HG02852 (cell line): ENCODE measurements around the gene CDC42SE2.
"Not testable (repeated sequence)": the region's sequence is repeated elsewhere in the genome, so short reads cannot be mapped to it uniquely, and the experiment has no call there.

Source experiments
- ATAC-seq: cut with Tn5 transposase; IDR thresholded peaks from one replicate; pipeline ENCODE4 v1.9.1; 2021; ENCODE audit warnings: mild to moderate bottlenecking, moderate library complexity; ENCODE audit not compliant: unreplicated experiment

CDC42SE2 gene

DNA sequence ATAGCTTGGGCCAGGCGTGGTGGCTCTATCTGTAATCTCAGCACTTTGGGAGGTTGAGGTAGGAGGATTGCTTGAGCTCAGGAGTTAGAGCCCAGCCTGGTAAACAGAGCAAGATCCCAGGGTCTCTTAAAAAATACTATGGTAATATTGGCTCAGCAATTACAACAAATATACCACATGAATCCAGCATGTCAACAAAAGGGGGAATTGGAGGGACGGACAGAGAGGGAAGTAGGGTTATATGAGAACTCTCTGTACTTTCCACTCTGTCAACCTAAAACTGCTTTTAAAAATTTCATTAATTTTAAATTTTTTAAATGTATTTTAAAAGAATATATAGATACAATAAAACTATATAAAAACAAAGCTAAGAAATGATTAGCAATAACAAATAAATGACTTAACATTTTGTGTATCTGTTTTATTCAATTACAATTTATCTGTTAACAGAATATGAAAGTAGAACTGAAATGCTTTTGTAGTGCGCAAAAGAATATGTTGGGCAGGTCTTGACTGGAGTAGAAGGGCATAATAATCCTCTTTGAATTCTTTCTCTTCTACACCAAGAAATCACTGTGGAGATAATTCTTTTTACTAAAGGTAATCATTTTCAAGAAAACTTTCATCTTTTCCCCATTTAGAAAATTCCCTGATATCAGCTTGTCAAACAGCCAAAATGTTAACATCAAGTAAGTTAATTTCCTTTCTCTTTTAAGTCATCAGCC is 12.9 kb upstream of the CDC42SE2 start:
- no peak for ATAC-seq

DNA sequence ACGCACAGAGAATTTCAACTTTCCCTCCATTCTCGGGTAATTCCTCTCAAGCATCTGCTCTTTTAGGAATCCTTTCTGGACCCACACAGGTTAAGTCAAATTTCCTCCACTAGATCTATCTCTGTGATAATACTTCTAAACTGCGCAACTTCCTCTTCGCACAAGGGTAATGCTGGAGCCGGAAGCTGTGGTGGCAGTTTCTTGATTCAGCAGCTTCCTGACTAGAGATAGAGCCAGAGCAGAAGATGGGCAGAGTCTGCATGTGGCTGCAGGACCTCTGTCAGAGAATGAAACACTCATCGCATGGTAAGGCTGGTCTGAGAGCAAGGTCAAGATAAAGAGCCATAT is 11.1 kb upstream of the CDC42SE2 start:
- peak; percentile 93 for ATAC-seq

DNA sequence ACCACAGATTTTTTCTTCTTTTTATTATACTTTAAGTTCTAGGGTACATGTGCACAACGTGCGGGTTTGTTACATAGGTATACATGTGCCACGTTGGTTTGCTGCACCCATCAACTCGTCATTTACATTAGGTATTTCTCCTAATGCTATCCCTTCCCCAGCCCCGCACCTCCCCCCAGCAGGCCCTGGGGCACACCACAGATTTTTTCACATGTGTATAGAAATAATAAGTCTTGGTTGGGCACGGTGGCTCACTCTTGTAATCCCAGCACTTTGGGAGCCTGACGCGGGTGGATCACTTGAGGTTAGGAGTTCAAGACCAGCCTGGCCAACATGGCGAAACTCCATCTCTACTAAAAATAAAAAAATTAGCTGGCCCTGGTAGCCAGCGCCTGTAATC is 9.8 kb upstream of the CDC42SE2 start:
- not testable (repeated sequence) for ATAC-seq

DNA sequence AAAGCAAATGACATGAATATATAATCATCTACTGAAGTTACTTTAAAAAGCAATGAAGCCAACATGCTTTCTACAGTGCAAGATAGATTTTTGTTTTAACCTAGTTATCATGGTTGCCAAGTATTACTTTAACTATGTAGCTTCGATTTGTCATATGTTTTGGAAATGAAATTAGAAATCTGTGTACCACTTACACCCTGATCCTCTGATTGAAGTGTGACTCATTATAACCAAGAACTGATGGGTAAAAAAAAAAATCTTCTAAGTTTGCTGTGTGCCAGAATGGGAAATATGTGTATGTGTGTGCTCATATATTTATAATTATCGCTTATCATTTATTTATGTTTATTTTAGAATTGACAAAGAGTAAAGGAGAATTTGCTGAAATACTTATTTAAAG is 9.1 kb upstream of the CDC42SE2 start:
- no peak for ATAC-seq

DNA sequence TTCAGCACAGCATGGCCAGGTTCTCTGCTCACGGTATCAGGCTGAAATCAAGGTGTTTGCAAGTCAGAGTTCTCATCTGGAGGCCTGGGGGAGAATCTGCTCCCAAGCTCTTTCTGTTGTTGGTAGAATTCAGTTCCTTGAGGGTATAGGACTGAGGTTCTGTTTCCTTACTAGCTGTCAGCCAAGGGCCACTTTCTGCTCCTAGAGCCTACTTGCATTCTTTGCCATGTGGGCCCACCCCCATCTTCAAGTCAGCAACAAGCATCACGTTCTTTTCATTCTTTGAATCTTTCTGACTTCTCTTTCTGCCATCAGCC is 7.4 kb upstream of the CDC42SE2 start:
- ATAC-seq = no peak

DNA sequence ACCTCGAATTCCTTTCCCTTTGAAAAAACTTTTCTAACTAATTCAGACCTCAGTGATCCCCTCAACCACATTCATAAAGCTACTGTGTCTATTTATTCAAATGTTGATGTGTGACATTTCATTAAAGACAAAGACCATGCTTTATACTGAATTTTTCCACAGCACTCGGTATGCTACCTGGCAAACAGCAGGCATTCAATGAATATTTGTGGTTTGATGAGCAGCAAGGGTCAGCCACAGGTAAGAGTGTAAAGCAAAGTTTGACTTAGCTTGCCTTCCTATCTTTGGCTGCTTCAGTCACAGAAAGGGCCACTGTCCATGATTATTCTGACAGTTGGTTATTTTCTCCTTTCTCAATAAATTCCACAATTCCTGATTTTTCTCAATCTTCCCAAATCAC is 5.1 kb upstream of the CDC42SE2 start:
- no peak for ATAC-seq

DNA sequence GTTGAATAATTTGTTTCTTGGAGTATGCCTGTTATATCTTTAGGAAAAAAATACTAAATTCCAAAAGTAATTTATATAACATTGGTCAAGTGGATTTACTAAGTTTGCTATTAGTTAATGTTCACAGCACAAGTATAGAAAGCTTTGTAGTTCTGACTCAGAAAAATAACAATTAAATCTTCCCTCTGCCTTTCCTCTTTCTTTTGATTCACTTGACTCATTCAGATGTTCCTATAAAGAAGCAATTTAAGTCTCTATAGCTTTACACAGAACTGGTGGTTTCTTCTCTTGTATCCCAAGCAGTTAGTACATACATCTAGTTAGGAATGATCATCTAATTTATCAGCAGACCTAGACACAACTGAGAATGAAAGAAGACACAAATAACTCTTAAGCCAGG is 4.5 kb upstream of the CDC42SE2 start:
- no peak for ATAC-seq

DNA sequence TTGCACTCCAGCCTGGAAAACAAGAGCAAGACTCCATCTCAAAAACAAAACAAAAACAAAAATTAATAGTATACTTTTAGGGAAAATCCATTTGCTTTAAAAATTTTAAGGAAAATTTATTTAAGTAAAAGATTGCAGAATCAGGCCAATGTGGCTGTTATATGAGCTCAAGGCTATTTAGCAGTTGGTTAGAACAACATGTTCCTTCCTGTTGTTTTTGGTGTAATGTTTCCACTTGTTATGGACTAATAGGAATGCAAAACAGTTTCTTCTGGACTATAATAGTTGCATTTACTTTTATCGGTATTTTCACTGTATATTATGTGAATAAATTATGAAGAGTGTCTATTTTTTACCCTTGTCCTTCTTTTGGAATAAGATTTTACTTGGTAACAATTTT is 3.0 kb upstream of the CDC42SE2 start:
- no peak for ATAC-seq

DNA sequence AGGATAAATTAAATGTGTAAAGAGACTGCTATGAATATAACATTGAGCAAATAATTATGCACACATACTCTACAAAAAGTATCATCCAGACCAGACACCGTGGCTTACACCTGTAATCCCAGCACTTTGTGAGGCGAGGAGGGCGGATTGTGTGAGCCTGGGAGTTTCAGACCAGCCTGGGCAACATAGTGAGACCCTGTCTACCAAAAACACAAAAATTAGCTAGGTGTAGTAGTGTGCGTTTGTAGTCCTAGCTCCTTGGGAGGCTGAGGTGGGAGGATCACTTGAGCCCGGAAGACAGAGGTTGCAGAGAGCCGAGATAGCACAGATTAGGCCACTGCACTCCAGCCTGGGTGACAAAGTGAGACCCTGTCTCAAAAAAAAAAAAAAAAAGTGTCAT is 2.4 kb upstream of the CDC42SE2 start:
- no peak for ATAC-seq

DNA sequence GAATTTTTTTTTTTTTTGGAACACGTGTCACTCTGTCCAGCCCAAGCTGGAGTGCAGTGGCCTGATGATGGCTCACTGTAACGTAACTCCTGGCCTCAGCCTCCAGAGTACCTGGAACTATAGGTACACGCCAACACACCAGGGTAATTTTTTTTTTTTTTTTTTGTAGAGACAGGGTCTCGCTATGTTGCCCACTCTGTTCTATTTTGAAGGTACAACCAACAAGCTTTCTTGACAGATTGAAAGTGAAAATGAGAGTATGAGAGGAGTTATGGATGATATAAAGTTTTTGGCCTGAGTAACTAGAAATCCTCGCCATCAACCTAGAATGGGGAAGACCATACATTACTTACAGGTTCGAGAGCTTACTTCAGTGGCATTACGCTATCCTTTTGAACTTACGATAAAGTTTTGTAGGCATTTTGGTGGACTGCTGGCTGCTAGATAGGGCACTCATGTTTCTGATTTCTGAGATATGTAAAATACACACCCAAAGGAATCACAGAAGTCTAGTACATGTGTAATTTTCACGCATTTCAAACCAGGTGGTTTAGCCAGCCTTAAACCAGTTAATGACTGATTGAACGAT is 806 bp upstream of the CDC42SE2 start:
- ATAC-seq = peak; percentile 9

DNA sequence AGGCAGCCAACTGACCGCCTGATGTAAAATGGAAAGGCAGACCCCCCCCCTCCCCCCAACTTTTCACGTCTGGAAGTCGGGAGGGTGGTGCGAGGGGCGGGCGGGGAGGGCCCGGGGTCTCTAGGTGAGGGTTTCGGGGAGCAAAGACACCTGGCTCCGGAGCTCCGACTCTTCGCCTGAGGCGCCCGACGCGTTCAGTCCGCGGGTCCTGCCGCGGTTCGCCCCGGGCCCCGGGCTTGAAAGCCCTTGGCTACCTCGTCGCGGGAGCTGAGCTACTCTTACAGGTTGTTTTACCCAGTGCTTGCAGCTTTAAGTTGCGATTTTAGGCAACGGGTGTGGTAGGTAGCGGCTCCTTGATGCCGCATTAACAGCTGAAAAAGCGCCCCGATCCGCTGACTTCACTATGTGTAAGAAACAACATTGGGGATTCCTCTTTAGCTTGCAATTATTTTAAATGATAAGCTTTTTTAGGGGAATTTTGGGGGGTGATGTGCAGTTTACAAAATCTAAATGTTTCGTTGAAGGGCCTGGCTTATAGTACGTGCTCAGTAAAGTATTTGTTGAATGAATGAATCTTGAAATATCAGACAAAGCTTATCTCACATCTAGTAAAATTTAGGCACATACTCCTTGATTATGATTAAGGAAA is 722 bp downstream of the CDC42SE2 start:
- peak; percentile 10 for ATAC-seq

DNA sequence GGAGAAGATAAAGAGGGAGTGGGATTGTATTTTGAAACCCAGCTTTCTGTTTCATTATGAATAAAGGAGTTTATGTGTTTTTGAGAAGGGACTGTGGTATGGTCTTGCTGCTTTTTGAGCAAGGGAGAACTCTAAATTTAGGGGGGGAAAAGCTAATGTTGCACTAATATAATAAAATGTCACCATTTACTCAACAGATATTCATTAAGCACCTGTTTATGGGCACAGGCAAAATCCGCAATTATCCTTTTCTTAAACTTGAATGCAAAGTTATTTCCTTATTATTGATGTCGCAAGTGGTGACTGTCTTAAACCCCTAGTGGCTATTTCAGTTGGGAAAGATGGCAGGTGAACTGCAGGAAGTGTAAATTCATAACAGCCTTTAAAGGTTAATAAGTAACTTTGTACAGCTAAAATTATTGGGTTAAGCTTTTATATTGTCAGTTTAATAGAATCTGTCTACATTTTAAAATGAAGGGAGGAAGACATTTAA is 1.5 kb downstream of the CDC42SE2 start:
- ATAC-seq = peak; percentile 21

DNA sequence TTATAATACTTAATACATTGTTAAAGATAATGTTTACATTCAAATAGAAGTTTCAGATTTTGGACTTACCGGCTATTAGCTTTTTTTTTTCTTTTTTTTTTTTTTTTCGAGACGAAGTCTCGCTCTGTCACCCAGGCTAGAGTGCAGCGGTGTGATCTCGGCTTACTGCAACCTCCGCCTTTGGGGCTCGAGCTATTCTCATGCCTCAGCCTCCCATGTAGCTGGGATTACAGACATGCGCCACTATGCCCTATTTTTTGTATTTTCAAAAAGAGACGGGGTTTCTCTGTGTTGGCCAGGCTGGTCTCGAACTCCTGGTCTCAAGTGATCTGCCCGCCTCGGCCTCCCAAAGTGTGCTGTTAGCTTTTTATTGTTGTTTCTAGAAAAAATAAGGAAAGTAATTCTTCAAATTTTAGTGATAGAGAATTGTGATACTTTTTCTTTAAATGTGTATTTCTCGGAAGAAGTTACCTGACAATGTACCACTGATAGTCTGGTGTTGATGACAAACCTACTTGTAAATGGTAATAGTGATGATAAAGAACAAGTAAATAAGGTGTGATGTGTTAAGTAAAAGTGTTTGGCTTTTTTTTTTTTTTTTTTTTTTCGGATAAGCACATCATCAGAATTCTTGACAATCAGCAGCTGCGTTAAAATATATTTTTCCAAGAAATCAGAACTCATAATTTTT is 2.7 kb downstream of the CDC42SE2 start:
- ATAC-seq = no peak

DNA sequence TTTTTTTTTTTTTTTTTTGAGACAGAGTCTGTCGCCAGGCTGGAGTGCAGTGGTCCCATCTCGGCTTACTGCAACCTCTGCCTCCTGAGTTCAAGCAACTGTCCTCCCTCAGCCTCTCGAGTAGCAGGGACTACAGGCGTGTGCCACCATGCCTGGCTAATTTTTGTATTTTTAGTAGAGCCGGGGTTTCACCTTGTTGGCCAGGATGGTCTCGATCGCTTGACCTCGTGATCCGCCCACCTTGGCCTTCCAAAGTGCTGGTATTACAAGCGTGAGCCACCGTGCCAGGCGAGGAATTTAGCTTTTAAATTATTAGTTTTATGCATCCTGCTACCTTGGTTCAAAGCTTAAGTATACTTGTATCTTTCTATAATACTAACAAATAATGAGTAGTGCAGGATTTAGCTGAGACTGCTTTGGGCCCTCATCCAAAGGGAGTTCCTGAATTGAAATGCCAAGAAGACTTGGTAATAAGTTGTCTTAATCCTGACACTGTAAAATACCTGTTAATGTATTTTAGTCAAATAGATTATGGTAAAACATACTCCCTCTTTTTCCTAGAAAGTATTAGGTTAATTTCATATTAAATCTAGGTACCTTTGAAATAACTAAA is 5.0 kb downstream of the CDC42SE2 start:
- no peak for ATAC-seq

DNA sequence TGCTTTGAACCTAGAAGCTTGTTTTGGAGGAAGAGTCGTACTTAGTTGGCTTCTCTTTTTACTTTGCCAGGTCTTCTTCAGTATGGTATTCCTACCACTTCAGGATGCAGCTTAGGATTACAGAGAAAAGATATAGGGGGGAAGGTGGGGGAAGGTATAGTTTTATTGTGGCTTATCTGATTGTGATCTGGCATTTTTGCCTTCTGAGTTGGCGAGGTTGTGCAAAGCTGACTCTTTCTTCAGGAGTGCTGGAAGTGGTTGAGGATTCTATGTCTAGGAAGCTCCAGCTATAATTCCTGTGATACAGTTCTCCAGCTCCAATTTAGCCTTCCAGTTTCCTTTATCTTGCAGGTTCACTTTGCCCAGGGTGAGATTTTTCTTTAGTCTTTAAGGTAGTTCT is 7.0 kb downstream of the CDC42SE2 start:
- ATAC-seq = no peak

DNA sequence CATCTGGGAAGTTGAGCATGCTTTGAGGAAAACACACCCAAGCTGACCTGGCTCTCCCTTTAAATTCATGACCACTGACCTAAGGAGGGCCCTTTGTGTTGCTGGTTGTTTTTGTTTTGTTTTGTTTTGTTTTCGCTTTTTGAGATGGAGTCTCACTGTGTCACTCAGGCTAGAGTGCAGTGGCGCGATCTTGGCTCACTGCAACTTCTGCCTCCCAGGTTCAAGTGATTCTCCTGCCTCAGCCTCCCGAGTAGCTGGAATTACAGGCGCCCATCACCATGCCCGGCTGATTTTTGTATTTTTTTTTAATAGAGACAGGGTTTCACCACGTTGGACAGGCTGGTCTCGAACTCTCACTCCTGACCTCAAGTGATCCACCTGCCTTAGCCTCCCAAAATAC is 8.0 kb downstream of the CDC42SE2 start:
- ATAC-seq = not testable (repeated sequence)

DNA sequence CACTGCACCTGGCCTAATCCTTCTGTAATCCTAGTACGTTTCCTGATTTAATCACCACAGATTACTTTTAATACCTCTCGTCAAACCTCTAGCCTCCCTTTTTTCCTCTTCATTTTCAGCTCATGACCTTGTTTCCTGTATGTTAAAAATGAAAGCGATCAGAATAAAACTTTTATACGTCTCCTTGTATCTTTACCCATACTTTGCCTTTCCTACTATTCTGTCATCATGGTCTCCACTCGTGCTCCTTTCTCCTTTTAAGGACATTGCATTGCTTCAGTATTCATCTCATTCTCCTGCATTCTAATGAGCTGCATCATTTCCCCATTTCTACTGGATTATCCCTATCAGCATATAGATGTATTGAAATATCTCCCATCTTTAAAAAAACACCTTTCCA is 8.5 kb downstream of the CDC42SE2 start:
- no peak for ATAC-seq

DNA sequence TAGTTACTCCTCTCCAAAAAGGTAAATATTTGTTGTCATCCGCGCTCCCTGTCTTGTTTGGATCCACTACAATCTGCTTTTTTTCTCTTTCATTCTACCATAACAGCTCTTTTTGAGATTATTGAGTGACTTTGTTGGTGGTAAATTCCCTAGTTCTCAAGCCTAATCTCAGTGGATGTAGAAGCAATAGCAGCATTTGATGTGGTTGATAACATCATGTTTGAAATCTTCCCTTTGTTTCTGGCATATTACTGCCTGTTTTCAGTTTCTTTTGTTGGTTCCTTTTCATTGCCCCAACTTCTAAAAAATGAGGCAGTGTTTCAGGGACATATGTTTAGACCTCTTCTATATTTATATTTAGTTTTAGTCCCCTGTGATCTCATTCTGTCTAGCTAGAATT is 8.9 kb downstream of the CDC42SE2 start:
- peak; percentile 33 for ATAC-seq

DNA sequence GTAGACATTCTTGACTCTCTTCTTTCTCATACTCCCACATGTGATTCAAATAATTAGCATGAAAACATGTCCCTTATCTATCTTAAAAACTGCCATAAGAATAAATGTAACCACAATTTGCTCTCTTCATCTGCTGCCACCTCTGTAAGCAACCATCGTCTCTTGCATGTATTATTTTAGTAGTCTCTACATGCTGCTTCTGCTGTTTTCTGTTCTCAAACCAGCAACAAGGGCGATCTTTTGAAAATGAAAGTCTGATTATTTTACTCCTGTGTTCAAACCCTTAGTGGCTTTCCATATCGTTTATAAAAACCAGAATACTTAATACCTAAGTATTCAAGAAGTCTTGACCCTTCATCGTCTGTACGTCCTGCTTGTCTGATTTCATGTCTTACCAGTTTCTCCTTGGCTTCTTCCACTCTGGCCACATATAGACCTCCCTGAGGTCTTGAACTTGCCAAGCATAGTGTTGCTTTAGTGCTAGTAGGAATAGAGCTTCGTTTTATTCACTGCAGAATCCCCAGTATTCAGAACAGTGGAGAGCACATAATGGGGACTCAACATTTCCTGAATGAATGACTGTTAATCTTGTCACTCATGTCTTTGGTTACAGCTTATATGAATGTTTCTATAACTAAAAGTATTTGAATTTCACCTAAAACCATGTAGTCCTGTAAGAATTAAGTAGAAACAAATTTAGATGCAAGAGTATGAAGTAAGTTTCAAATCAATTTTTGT is 10.6 kb downstream of the CDC42SE2 start:
- peak; percentile 24 for ATAC-seq

DNA sequence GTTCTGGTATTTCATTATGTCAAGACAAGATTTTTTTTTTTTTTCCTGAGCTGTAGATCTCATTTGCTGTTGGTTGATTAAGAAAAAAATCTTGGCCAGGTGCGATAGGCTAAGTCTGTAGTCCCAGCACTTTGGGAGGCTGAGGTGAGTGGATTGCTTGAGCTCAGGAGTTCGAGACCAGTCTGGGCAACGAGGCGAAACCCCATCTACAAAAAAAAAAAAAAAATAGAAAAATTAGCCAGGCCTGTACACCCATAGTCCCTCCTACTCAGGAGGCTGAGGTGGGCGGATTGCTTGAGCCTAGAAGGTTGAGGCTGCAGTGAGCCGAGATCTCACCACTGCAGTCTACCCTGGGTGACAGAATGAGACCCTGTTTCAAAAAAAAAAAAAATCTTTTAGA is 12.2 kb downstream of the CDC42SE2 start:
- no peak for ATAC-seq

DNA sequence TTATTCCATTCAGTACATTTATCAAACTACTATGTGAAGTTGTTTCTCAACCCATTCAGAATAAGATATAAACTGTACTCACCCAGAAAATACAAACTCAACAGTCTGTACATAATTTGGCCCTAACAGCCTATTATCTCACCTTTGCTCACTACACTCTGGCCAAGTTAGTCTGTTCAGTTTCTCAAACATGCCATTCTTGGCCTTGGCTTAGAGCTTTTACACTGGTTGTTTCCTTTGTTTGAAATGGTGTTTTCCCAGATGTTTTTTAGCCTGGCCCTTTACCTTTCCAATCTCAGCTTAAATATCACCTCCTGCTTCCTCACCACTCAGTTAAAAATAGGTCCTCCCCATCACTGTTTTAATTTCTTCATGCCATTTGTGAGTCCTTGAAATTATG is 13.6 kb downstream of the CDC42SE2 start:
- no peak for ATAC-seq
